Thoracic aorta (tissue), 2 donors: ENCODE results near the gene DRC3. TPM values are rescaled to one million over a fixed set of nuclear protein-coding genes. Genes with fewer than 3 reads are reported as not detected.

Source experiments
- ATAC-seq: fragments of 150-250 bp; one replicate; pipeline ENCODE4 v1.8.0; 2017; ENCODE audit warnings: low read depth; ENCODE audit not compliant: insufficient number of reproducible peaks, low FRiP score
- DNase-seq: peaks from one replicate; pipeline ENCODE4 v3.0.0-alpha.2; 2020; ENCODE audit warnings: low spot score
- H3K27ac ChIP-seq, 2 donors: fragments of 200-600 bp; sonication (generic); 1 replicate in 1 of 2; 2 replicates in 1 of 2; pipeline ENCODE4 v1.5.1; 2016; ENCODE audit warnings: mild to moderate bottlenecking in 2 of 2, moderate library complexity in 2 of 2
- H3K27me3 ChIP-seq: fragments of 200-600 bp; sonication (generic); replicated peaks from 2 replicates; pipeline ENCODE4 v1.6.0; 2016; ENCODE audit warnings: mild to moderate bottlenecking; ENCODE audit not compliant: insufficient read depth
- H3K36me3 ChIP-seq: fragments of 200-600 bp; sonication (generic); one replicate; pipeline ENCODE4 v1.5.1; 2016
- H3K4me1 ChIP-seq, 2 donors: fragments of 200-600 bp; sonication (generic); 1 replicate in 1 of 2; 2 replicates in 1 of 2; pipeline versions ENCODE4 v1.5.1 to v1.6.0; 2016; ENCODE audit warnings: low read depth in 2 of 2, mild to moderate bottlenecking in 1 of 2; ENCODE audit not compliant: control insufficient read depth in 1 of 2
- H3K4me3 ChIP-seq: fragments of 200-600 bp; sonication (generic); 2 replicates; pipeline ENCODE4 v1.5.1; 2016; ENCODE audit warnings: mild to moderate bottlenecking
- H3K9me3 ChIP-seq: fragments of 200-600 bp; sonication (generic); 2 replicates; pipeline ENCODE4 v1.5.1; 2016
- total RNA-seq, 2 donors: library from RNA; depleted of rRNA; stranded (reverse); fragments of >200 nt; gene quantifications; one replicate each; pipeline versions ENCODE4 v1.1.0 to v1.2.3, GENCODE V29; 2016
- TF ChIP-seq, protein P1 (sequence below): fragments of 200-600 bp; sonication (generic); IDR thresholded peaks from one replicate; pipeline ENCODE4 v1.5.1; 2019; ENCODE audit warnings: antibody characterized with exemption

Gene DRC3
- total RNA-seq, 2 donors from 2014 or later, result 0.27 to 2.3 TPM

DNA sequence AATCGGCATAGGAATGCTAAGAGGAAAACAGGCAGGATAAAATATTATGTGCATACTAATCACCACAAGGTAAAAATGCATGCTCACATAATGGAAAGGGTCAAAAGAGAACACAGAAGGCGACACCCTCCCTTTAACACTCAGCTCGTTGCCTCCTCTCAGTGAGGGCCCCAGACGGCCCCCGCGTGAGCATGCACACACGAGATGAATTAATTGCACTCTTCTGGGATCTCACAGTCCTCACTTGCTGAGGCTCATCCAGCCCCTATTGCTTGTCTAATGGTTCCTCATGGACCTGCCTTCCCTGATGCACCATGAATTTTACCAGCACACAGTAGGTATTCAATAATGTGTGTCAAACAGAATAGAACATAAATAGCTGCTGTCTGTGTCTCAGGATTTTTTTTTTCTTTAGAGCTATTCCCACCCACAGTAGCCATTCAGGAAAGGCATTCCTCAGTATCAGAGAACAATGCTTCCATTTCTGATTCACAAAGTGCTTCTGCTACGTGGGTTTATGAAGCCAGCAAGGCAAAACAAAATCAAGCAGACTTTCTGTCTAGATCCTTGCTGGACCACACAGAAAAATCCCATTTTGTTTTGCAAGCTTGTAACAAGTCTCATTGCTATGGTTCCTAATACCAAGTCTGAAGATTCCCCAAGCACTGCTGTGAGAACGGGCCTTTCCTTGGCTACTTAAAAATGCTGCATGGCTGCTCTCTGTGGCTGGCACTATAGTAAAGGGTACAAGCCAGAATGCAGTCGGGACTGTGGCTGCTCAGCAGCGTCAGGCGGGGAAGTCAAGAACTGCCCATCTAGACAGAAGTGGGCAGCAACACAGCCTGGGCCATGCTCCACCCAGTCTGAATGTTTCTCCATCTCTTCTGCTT lies 44.0 kb upstream of the DRC3 start:
- H3K4me3 ChIP-seq, result no peak overlapping the region
- DNase-seq (no peak), ATAC-seq (no peak)
- peaks cover 24 to 54% of the 10 kb centered on the region in 2 donors for H3K4me1 ChIP-seq
- no peaks in the 10 kb centered on the region for H3K36me3 ChIP-seq
- no peaks in the 10 kb centered on the region for H3K9me3 ChIP-seq
- H3K27ac ChIP-seq, result peak overlapping the region; percentile 38 to 39
- no peaks in the 10 kb centered on the region for H3K27me3 ChIP-seq
- TF ChIP-seq, protein P1, sequence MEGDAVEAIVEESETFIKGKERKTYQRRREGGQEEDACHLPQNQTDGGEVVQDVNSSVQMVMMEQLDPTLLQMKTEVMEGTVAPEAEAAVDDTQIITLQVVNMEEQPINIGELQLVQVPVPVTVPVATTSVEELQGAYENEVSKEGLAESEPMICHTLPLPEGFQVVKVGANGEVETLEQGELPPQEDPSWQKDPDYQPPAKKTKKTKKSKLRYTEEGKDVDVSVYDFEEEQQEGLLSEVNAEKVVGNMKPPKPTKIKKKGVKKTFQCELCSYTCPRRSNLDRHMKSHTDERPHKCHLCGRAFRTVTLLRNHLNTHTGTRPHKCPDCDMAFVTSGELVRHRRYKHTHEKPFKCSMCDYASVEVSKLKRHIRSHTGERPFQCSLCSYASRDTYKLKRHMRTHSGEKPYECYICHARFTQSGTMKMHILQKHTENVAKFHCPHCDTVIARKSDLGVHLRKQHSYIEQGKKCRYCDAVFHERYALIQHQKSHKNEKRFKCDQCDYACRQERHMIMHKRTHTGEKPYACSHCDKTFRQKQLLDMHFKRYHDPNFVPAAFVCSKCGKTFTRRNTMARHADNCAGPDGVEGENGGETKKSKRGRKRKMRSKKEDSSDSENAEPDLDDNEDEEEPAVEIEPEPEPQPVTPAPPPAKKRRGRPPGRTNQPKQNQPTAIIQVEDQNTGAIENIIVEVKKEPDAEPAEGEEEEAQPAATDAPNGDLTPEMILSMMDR, result no peak

DNA sequence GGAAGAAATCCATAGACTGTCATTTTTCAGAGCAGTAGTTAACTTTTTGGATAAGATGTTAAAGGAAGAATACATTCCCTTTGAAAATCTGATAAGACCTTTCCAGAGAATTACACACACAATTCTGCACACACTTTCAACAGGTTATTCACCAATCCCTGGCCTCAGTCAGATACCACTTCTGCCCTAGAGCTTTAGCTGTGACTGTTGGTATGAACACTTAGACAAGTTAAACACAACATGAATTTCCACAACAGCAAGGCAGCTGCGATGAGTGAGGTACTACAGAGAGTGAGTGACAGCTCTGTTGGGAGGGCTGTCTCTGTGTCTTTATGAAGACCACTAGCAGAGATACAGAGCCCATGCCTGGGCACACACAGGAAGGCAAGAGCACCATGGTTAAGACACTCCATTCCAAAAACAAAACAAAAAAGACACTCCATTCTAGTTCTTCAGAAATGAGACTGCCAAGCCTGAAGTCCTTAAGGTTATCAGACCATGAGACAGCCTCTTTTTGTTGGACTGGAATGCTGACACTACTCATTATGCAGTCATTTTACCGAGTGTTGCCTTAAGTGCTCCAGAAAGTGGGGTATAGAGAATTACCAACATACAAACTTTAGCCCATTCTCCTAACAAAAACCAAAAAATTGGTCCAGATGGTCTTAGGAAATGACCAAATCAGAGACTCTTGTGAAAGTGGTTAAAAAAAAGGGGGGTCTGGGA lies 42.8 kb upstream of the DRC3 start:
- no peak for ATAC-seq

DNA sequence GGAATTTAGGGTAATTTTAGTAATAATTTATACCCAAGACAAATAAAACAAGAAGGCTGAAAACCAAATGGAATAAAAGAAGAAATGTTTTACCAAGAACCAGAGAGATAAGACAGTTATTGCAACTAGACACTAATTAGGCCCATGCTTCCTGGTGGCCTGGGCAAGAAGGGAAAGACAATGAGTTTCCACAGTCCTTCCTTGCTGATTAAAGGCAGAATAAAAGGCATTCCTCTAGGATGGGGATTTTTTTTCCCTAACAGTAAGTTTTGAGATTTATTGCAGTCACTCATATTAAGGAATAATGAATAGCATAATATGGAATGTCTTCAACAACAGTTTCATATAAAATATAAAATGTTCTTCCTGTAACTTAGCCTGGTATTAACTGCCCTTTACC lies 42.0 kb upstream of the DRC3 start:
- Histone ChIP-seq H3K27ac (peak overlapping the region in 1 of 2 donors; percentile 7), H3K36me3 (no peaks in the 10 kb centered on the region), H3K4me3 (no peak overlapping the region), H3K27me3 (no peaks in the 10 kb centered on the region), H3K9me3 (no peaks in the 10 kb centered on the region), H3K4me1 (peaks cover 24 to 57% of the 10 kb centered on the region in 2 donors)
- TF ChIP-seq, protein P1, result no peak
- DNase-seq (no peak), ATAC-seq (no peak)

More for the DNA sequence above, 42.8 kb upstream of the DRC3 start:
- H3K36me3 ChIP-seq, result no peaks in the 10 kb centered on the region
- no peak overlapping the region for H3K4me3 ChIP-seq
- no peaks in the 10 kb centered on the region for H3K9me3 ChIP-seq
- H3K4me1 ChIP-seq, result peaks cover 24 to 54% of the 10 kb centered on the region in 2 donors
- peak overlapping the region; percentile 22 to 39 for H3K27ac ChIP-seq
- no peaks in the 10 kb centered on the region for H3K27me3 ChIP-seq
- DNase-seq, result no peak
- TF ChIP-seq, protein P1, result no peak

DNA sequence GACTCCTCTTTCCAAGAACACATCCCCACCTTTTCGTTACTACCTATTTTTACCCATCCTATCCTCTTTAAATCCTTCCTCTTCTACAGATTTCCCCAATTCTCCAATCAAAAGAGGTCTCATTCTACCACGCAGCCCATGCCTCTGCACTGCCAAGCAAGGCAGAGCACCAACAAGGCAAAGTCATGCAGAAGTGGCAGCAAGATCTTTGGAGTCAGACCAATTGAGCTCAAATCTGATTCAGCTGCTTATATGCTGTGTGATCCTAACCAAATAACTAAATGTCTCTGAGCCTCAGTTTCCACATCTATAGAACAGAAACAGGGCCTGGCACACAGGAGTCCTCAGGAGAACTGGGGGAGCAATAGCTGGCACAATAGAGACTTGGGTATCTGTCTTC lies 41.5 kb upstream of the DRC3 start:
- H3K27me3 ChIP-seq, result no peaks in the 10 kb centered on the region
- TF ChIP-seq, protein P1, result no peak
- no peak overlapping the region for H3K27ac ChIP-seq
- H3K36me3 ChIP-seq, result no peaks in the 10 kb centered on the region
- H3K4me3 ChIP-seq, result no peak overlapping the region
- no peak for ATAC-seq
- H3K9me3 ChIP-seq, result no peaks in the 10 kb centered on the region
- peaks cover 28 to 62% of the 10 kb centered on the region in 2 donors for H3K4me1 ChIP-seq
- DNase-seq, result no peak

DNA sequence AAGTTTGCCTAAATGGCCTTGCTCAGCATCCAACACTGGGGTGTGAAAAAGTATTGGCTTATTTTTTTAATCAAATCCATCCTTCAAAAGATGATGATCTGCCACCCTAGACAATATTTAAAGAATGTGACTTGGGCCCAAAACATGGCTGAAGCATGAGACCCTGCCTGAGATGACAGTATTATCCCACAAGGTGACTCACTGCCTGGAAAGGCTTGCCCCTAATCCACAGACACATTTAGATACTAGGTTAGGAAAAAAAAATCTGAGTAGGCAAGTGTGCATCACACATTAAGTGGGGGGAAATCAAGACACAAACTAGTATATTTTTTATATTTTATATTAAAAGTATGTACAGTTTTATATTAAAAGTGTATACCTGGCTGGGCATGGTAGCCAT lies 38.9 kb upstream of the DRC3 start:
- ATAC-seq (no peak), DNase-seq (no peak)
- TF ChIP-seq, protein P1, result no peak
- Histone ChIP-seq H3K4me3 (no peak overlapping the region), H3K27ac (no peak overlapping the region), H3K4me1 (peaks cover 16 to 51% of the 10 kb centered on the region in 2 donors), H3K36me3 (no peaks in the 10 kb centered on the region), H3K27me3 (no peaks in the 10 kb centered on the region), H3K9me3 (no peaks in the 10 kb centered on the region)
